HL-60 (cell line): ENCODE data around the gene PHF5A.

ENCODE experiments used
- GABPA ChIP-seq: IDR thresholded peaks from 2 replicates; pipeline ENCODE4 v1.6.1; 2012; ENCODE audit warnings: low read depth
- POLR2AphosphoS5 ChIP-seq: IDR thresholded peaks from 2 replicates; pipeline ENCODE4 v1.6.1; 2012; ENCODE audit warnings: low read depth
- SPI1 ChIP-seq: IDR thresholded peaks from 2 replicates; pipeline ENCODE4 v1.6.1; 2012; ENCODE audit warnings: low read depth, mild to moderate bottlenecking, borderline replicate concordance
- TF ChIP-seq, protein P1 (sequence below): IDR thresholded peaks from 2 replicates; pipeline ENCODE4 v1.6.1; 2012; ENCODE audit warnings: low read depth; ENCODE audit not compliant: insufficient replicate concordance
- TF ChIP-seq, protein P2 (sequence below): IDR thresholded peaks from one replicate; pipeline ENCODE4 v1.5.1; 2011; ENCODE audit warnings: low read length, control low read depth, inconsistent platforms; ENCODE audit not compliant: insufficient read depth

DNA sequence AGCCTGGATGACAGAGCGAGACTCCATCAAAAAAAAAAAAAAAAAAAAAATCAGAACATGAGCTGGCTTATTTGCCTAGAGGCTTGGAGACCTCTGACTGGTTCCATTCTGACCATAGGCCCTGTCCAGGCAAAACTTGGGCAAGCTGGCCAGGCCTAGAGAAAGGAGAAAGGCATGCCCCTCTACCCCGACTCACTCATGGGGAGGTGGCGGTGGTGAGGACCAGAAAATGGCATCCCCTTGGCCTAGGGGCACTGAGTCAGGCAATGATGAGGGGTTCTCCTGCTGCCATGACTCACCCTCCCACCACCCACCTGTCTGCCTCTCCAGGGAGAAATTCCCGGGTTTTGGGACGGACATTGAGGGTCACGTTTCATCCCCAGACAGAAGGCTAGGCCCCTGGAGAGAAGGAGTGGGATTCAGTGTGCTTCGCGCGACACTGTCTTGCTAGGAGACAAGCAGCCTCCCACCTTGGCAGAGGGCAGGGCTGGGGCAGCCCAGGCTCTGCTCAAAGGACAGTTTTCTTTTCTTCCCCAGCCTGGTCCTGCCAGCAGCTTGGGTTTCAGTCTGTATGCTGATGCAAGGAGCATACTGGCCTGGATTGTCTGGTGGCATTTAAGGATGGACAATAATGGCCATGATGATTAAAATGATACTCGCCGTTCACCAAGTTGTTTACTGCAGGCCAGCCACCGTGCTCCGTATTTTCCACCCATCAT, 39.1 kb downstream of the PHF5A start:
- TF ChIP-seq, protein P1, sequence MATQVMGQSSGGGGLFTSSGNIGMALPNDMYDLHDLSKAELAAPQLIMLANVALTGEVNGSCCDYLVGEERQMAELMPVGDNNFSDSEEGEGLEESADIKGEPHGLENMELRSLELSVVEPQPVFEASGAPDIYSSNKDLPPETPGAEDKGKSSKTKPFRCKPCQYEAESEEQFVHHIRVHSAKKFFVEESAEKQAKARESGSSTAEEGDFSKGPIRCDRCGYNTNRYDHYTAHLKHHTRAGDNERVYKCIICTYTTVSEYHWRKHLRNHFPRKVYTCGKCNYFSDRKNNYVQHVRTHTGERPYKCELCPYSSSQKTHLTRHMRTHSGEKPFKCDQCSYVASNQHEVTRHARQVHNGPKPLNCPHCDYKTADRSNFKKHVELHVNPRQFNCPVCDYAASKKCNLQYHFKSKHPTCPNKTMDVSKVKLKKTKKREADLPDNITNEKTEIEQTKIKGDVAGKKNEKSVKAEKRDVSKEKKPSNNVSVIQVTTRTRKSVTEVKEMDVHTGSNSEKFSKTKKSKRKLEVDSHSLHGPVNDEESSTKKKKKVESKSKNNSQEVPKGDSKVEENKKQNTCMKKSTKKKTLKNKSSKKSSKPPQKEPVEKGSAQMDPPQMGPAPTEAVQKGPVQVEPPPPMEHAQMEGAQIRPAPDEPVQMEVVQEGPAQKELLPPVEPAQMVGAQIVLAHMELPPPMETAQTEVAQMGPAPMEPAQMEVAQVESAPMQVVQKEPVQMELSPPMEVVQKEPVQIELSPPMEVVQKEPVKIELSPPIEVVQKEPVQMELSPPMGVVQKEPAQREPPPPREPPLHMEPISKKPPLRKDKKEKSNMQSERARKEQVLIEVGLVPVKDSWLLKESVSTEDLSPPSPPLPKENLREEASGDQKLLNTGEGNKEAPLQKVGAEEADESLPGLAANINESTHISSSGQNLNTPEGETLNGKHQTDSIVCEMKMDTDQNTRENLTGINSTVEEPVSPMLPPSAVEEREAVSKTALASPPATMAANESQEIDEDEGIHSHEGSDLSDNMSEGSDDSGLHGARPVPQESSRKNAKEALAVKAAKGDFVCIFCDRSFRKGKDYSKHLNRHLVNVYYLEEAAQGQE = no peak
- TF ChIP-seq, protein P2, sequence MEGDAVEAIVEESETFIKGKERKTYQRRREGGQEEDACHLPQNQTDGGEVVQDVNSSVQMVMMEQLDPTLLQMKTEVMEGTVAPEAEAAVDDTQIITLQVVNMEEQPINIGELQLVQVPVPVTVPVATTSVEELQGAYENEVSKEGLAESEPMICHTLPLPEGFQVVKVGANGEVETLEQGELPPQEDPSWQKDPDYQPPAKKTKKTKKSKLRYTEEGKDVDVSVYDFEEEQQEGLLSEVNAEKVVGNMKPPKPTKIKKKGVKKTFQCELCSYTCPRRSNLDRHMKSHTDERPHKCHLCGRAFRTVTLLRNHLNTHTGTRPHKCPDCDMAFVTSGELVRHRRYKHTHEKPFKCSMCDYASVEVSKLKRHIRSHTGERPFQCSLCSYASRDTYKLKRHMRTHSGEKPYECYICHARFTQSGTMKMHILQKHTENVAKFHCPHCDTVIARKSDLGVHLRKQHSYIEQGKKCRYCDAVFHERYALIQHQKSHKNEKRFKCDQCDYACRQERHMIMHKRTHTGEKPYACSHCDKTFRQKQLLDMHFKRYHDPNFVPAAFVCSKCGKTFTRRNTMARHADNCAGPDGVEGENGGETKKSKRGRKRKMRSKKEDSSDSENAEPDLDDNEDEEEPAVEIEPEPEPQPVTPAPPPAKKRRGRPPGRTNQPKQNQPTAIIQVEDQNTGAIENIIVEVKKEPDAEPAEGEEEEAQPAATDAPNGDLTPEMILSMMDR = no peak
- no peak for TF ChIP-seq POLR2AphosphoS5
- no peak for TF ChIP-seq SPI1
- TF ChIP-seq GABPA = no peak
